ENCODE results near the gene TRIM3. TPM values are rescaled to one million over a fixed set of nuclear protein-coding genes. Genes with fewer than 3 reads are reported as not detected.

Gene TRIM3
- total and polyA plus RNA-seq, 2 of the 4 experiments (the other 2 are of a cell fraction) = 13.8 to 22.3 TPM

DNA sequence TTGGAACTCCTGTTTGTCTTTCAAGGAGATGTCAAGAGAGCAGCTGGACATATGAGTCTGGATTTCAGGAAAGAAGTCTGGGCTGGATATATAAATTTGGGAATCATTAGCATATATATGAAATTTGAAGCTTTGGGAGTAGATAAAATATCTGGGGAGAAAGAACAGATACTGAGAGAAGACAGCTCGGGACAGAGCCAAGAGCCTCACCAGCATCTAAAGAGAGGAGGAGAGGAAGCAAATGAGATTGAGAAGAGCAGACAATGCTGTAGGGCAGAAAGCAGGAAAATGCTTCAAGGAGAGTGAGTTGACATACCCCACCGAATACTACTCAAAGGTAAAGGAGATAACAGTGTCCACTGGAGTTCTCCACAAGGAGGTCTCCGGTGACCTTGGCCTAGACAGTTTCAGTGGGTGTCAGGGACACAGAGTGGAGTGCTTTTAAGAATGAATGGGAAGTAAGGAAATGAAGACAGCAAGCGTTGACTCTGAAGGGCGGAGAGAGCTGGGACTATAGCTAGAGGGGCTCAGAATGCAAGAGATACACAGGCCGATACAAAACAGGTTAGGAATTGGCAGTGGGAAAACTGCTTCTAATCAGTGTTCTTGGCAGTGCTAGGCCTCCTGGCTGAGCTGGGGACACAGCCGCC, 55.7 kb downstream of the TRIM3 start:
- intact Hi-C loops (cut with micrococcal nuclease) = loop anchor here (2.0 kb wide), 1 partner anchor 27 kb away; the partner anchor contains the start of gene SMPD1
- TF ChIP-seq MXI1 (IDR thresholded peaks at IDR 0.05; ENCODE audit: borderline replicate concordance, low read depth, low read length) = no peak
- TF ChIP-seq RCOR1 (IDR thresholded peaks at IDR 0.05; ENCODE audit: insufficient replicate concordance, low read length) = no peak
- TF ChIP-seq SMC3 (IDR thresholded peaks at IDR 0.05; ENCODE audit: low read depth, low read length) = no peak
- TF ChIP-seq, protein P1, sequence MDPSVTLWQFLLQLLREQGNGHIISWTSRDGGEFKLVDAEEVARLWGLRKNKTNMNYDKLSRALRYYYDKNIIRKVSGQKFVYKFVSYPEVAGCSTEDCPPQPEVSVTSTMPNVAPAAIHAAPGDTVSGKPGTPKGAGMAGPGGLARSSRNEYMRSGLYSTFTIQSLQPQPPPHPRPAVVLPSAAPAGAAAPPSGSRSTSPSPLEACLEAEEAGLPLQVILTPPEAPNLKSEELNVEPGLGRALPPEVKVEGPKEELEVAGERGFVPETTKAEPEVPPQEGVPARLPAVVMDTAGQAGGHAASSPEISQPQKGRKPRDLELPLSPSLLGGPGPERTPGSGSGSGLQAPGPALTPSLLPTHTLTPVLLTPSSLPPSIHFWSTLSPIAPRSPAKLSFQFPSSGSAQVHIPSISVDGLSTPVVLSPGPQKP (IDR thresholded peaks at IDR 0.05; ENCODE audit: borderline replicate concordance, low read depth, low read length) = no peak
- TF ChIP-seq MAFK (IDR thresholded peaks at IDR 0.05; ENCODE audit: low read depth, low read length) = no peak
- TF ChIP-seq FOS (IDR thresholded peaks at IDR 0.05; ENCODE audit: low read depth, low read length) = no peak
- TF ChIP-seq POLR2A (IDR thresholded peaks at IDR 0.05; ENCODE audit: low read depth, low read length) = no peak
- TF ChIP-seq RFX5 (IDR thresholded peaks at IDR 0.05; ENCODE audit: low read depth, low read length) = no peak
- TF ChIP-seq BHLHE40 (IDR thresholded peaks at IDR 0.05; ENCODE audit: low read depth, low read length) = no peak
- TF ChIP-seq, protein P2, sequence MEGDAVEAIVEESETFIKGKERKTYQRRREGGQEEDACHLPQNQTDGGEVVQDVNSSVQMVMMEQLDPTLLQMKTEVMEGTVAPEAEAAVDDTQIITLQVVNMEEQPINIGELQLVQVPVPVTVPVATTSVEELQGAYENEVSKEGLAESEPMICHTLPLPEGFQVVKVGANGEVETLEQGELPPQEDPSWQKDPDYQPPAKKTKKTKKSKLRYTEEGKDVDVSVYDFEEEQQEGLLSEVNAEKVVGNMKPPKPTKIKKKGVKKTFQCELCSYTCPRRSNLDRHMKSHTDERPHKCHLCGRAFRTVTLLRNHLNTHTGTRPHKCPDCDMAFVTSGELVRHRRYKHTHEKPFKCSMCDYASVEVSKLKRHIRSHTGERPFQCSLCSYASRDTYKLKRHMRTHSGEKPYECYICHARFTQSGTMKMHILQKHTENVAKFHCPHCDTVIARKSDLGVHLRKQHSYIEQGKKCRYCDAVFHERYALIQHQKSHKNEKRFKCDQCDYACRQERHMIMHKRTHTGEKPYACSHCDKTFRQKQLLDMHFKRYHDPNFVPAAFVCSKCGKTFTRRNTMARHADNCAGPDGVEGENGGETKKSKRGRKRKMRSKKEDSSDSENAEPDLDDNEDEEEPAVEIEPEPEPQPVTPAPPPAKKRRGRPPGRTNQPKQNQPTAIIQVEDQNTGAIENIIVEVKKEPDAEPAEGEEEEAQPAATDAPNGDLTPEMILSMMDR (conservative IDR thresholded peaks at IDR 0.05; ENCODE audit: low read depth, low read length) = no peak
- TF ChIP-seq MAZ (IDR thresholded peaks at IDR 0.05; ENCODE audit: borderline replicate concordance, low read depth, low read length) = no peak
- no peak for TF ChIP-seq CHD1 (IDR thresholded peaks at IDR 0.05; ENCODE audit: low read depth, low read length)
- no peak for TF ChIP-seq RAD21 (IDR thresholded peaks at IDR 0.05; ENCODE audit: low read length)
- TF ChIP-seq, protein P3, sequence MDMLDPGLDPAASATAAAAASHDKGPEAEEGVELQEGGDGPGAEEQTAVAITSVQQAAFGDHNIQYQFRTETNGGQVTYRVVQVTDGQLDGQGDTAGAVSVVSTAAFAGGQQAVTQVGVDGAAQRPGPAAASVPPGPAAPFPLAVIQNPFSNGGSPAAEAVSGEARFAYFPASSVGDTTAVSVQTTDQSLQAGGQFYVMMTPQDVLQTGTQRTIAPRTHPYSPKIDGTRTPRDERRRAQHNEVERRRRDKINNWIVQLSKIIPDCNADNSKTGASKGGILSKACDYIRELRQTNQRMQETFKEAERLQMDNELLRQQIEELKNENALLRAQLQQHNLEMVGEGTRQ (IDR thresholded peaks at IDR 0.05; ENCODE audit: low read depth, low read length) = no peak
- no peak for TF ChIP-seq CEBPB (IDR thresholded peaks at IDR 0.05; ENCODE audit: low read depth, low read length)

More for the DNA sequence above, 55.7 kb downstream of the TRIM3 start:
- DNase-seq (no peak), ATAC-seq (ENCODE audit: low read depth) (no peak; the same call in 1 of the 2 replicates)
- Histone ChIP-seq H3K9ac (ENCODE audit: low read depth, low read length) (peak overlapping the region; percentile 91), H3K4me3 (ENCODE audit: insufficient read depth, low read depth, low read length) (peak overlapping the region; percentile 96), H3K4me2 (ENCODE audit: low read depth, low read length) (peak overlapping the region; percentile 95), H3K4me1 (ENCODE audit: control insufficient read depth, insufficient read depth, low read length) (peaks cover 10% of the 10 kb centered on the region), H3K9me3 (ENCODE audit: control insufficient read depth, insufficient read depth, low read length) (no peaks in the 10 kb centered on the region), H3K56ac (ENCODE audit: extremely low read depth, insufficient read depth, low read length) (no peak overlapping the region), H3K9me1 (ENCODE audit: insufficient read depth, low read length) (peaks cover 13% of the 10 kb centered on the region), H4K5ac (ENCODE audit: low read depth, low read length) (no peak overlapping the region), H3K27ac (ENCODE audit: insufficient read depth, low read length) (no peak overlapping the region; the same call in 1 of the 2 replicates), H2AFZ (replicated peaks; ENCODE audit: low read length, poor library complexity) (peak overlapping the region; percentile 74), H2BK20ac (ENCODE audit: low read depth, low read length) (no peak overlapping the region), H2AK9ac (replicated peaks; ENCODE audit: low read depth, low read length, poor library complexity) (peak overlapping the region; percentile 87), H4K8ac (ENCODE audit: low read depth in 2 of 2, low read length in 2 of 2) (peak overlapping the region; percentile 69 to 81; a peak in 1 of 4 replicates), H3K18ac (ENCODE audit: low read depth, low read length) (no peak overlapping the region), H4K91ac (ENCODE audit: insufficient read depth, low read depth, low read length) (no peak overlapping the region), H3K36me3 (ENCODE audit: control insufficient read depth, insufficient read depth, low read length) (no peaks in the 10 kb centered on the region), H2BK15ac (ENCODE audit: low read depth, low read length) (no peak overlapping the region), H3K79me1 (ENCODE audit: low read depth in 1 of 2, low read length in 2 of 2) (peaks cover 25 to 46% of the 10 kb centered on the region in 2 experiments), H2BK120ac (ENCODE audit: low read depth, low read length) (no peak overlapping the region), H2AK5ac (ENCODE audit: low read depth, low read length) (peak overlapping the region; percentile 56; the same call in 1 of the 2 replicates), H3K27me3 (ENCODE audit: control insufficient read depth, insufficient read depth, low read length) (peaks cover 2% of the 10 kb centered on the region; the same call in 1 of the 2 replicates), H4K20me1 (ENCODE audit: insufficient read depth, low read length) (peaks cover 30% of the 10 kb centered on the region), H3K14ac (replicated peaks; ENCODE audit: low read depth, low read length) (peak overlapping the region; percentile 64), H2BK5ac (ENCODE audit: low read depth, low read length, poor library complexity, severe bottlenecking) (no peak overlapping the region), H3K23ac (ENCODE audit: low read depth, low read length) (peak overlapping the region; percentile 96), H3K4ac (ENCODE audit: low read depth, low read length) (0 out of 2 replicates have a peak overlapping the region, but pooled peaks have one; percentile 90)
- no TSS peak for BruUV-seq (replicated peaks)
- WGBS, 2 experiments (ENCODE audit: extremely low coverage in 2 of 2, insufficient read length in 1 of 2) = 17% methylated on average over 2 of the region's 7 CpGs; no CpG with 5 or more reads in 1 of the 2 experiments
- in situ Hi-C loops (cut with MboI; ENCODE audit: low sequenced_read_pairs) (no loop called here), dilution Hi-C loops (cut with HindIII; ENCODE audit: low sequenced_read_pairs, unreplicated experiment) (no loop called here)
- CTCF ChIA-PET = interaction anchor here (1.5 to 2.0 kb wide), 2 partner anchors 25 to 39 kb away, joined by 5 to 10 read pairs; no protein-coding TSS in a partner anchor
- POLR2A ChIA-PET (ENCODE audit: unreplicated experiment) = no interaction called here
